Measurements from ENCODE around the gene OR8D2.

The OR8D2 gene

GRCh38 chr11:124320097-124320496 lies at the start of gene OR8D2:
OR8D2 (minus strand) TSS chr11:124320197; CDS start chr11:124320197, 0 bp downstream.
- no peak for DNase-seq (ENCODE audit: low read depth)

DNA sequence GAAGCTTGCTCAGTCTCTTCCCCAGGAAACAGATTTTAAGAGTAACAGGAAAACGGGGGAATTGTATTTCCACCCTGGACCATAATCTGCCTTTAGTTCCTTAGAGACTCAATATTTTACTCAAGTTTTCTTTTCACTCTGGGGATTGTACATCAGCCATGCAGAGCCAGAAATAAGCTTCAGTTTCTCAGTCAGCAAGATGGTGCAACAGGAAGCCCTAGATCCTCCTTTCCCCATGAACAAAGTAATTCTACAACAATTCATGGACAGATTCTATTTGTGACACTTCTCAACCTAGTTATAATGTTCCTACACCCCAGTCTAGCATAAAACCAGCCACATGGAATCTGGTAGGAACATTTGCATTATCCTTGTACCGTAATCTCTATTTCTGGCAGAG lies 39.6 kb upstream of the OR8D2 start:
- no peak for DNase-seq (ENCODE audit: low read depth)

DNA sequence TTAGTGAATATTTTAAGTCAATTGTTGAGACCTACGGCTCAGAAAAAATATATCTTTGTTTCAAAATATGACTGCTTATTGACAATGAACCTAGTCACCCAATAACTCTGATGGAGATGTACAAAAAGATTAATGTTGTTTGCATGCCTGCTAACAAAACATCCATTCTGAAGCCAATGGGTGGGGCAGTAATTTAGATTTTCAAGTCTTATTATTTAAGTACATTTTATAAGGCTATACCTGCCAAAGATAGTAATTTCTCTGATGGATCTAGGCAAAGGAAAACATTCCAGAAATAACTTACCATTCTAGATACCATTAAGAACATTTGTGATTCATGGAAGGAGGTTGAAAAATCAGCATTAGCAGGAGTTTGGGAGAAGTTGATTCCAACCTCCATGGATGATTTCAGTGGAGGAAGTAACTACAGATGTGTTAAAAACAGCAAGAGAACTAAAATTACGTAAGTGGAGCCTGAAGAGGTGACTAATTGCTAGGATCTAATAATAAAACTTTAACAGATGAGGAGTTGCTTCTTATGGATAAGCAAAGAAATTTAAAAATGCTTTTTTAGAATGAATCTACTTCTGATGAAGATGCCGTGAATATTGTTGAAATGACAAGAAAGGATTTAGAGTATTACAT lies 26.4 kb upstream of the OR8D2 start:
- DNase-seq (ENCODE audit: low read depth), result no peak

DNA sequence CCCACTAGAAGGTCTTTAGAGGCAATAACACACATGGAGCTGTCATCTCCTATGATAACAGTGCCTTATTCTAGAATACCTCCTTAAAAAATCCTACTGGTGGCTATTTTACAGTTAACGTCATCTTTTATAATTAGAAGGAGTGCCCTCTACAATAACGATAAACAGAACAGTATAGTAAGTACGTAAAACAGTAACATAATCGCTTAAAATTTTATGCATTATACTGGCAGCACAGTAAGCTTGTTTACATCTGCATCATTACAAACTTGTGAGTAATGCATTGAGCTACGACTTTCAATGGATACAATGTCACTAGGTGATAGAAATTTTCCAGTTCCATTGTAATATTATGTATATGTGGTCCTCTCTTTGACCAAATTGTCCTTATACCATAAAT lies 24.3 kb upstream of the OR8D2 start:
- no peak for DNase-seq (ENCODE audit: low read depth)

DNA sequence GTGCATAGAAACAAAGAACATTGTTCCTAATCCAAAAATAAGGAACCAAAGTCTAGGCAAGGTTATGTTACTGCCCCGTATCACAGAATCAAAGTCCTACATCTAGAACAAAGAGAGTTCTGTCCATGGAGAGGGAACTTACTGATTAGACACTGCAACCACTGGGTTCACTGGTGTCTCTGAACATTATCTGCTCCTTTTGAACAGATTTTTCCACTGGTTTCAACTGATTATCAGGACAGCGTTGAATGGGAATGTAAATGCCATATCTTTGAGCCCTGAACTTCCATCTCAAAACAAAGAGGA lies 20.1 kb upstream of the OR8D2 start:
- no peak for DNase-seq (ENCODE audit: low read depth)

DNA sequence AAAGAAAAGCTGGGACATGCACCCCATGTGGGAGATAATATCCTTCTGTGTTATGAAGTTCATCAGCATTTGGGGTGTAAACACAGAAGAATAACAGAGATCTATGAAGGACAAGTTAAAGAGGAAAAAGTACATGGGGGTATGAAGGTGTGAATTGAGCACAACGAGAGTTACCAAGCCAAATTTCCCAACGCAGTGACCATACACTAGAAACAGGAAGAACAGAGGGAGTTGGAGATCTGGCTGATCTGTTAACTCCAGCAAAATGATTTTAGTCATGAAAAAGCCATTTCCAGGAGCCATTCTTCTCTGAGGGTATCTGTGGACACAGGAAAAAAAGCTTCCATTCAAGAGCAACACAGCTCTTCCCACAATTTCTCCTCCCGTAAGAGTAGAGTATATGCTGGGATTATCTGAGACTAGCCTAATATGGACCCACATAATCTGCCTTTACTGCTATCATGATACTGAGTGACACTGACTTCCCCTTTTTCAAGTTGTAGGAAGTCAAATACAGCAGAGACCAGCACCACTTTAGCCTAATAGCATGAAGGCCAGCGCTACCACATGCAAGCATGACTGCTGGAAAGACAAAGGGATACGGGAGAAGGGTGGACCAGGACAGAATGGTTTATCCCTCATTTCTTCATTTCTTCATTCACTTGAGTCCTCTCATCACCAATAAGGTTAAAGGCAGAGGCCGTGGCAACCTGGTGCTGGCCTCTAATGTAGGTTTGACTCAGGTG lies 19.6 kb upstream of the OR8D2 start:
- DNase-seq (ENCODE audit: low read depth), result no peak

GRCh38 chr11:124331873-124332272 lies 11.9 kb upstream of the OR8D2 start:
- DNase-seq (ENCODE audit: low read depth), result no peak

GRCh38 chr11:124329787-124330478 lies 9.9 kb upstream of the OR8D2 start:
- DNase-seq (ENCODE audit: low read depth), result no peak

GRCh38 chr11:124327775-124328174 lies 7.8 kb upstream of the OR8D2 start:
- DNase-seq (ENCODE audit: low read depth), result no peak

- DNase-seq (ENCODE audit: low read depth), result no peak
These were observed 2.4 kb upstream of the OR8D2 start for GRCh38 chr11:124322356-124322755.

DNA sequence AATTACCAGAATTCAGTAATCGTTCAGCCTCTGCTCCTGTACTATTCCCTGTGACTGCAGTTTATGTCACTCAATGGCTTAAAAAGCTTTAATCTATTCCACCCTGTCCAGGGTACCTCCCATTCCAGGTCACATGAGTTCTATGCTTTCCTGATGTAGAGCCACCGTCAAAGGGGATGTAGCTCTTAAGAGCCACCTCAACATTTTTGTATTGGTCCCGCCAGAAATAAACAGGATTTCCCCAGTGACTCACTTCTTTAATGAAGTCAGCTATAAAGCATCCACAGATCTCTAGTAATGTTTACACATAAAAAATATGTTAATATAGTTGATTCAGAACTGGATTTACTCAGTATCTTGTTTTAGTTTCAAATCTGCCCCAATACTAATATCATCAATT lies 4.9 kb downstream of the OR8D2 start:
- no peak for DNase-seq (ENCODE audit: low read depth)

DNA sequence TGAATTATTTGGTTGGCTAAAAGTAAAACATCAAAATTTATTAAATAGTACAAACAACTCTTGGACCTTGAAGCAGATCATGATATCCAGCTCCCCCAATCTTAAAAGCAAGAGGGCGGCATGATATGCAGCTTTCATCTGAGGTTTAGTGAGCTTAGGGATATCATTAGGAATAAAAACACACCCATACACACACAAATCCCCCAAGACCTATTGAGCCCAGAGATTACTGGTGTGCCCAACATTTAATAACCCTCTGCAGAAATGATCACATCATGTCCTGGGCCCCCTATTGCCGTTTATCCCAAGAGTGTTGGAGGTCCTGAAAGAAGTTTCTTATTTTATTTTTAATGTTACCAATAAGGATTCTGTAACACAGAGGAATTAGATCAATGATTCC lies 6.1 kb downstream of the OR8D2 start, which contains the start of gene OR8D1:
Gene OR8D1 (minus strand): TSS at position 101 of the 400 bp plus-strand sequence. CDS start 3,183 bp downstream, outside the sequence.
- DNase-seq (ENCODE audit: low read depth), result no peak

DNA sequence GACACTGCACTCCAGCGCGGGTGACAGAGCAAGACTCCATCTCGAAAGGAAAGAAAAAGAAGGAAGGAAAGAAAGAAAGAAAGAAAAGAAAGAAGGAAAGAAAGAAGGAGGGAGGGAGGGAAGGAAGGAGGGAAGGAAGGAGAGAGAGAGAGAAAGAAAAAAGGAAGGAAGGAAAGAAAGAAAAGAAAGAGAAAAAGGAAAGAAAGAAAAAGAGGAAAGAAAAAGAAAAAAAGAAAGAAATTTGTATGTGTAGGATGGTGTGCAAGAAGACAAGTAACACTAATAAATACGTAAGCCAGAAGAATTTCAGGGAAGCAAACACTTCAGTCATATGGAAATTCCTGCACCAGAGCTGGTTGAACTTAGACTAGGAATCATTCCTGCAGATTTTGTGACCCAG lies 6.9 kb downstream of the OR8D2 start:
- DNase-seq (ENCODE audit: low read depth), result no peak

- no peak for DNase-seq (ENCODE audit: low read depth)
These were observed 8.3 kb downstream of the OR8D2 start for GRCh38 chr11:124311670-124312069.

GRCh38 chr11:124311269-124311668 lies 8.7 kb downstream of the OR8D2 start:
- DNase-seq (ENCODE audit: low read depth), result no peak

DNA sequence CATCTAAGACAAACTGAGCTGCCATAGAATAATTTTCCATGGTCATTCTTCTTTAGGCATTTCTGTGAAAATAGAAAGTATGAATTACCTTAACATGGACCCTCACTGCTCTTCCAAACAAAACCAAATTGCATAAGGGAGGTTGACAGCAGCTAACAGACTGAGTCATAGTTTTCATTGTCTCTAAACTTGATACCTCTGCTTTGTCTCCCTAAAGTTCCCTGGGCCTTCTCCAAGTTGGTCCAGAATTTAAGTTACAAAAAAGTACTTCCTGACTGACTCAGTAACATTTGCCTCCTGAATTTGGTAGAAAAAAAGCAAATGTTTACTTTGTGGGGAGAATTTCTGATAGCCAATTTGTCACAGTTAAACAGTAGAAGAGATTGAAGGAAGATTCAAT lies 9.3 kb downstream of the OR8D2 start:
- no peak for DNase-seq (ENCODE audit: low read depth)

DNA sequence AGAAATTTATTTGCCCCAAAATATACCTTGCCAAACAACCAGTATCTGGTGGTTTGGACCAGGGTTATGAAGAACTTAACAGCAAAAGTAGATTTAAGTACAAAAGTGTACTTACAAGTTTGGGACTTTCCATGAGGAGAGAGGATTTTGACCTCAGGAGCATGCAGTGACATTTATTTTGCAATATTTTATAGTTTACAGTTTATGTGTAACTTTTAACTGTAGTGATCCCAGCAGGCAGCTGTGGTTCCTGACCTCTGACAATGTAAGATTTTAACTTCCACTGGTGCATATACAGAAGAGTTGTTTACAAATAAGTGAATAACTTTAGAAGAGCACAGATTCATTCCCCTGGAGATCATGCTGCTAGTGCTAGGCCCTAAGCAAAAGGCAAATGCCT lies 12.9 kb downstream of the OR8D2 start:
- DNase-seq (ENCODE audit: low read depth), result no peak

- DNase-seq (ENCODE audit: low read depth), result no peak
These were observed 17.5 kb downstream of the OR8D2 start for GRCh38 chr11:124302347-124303125.

DNA sequence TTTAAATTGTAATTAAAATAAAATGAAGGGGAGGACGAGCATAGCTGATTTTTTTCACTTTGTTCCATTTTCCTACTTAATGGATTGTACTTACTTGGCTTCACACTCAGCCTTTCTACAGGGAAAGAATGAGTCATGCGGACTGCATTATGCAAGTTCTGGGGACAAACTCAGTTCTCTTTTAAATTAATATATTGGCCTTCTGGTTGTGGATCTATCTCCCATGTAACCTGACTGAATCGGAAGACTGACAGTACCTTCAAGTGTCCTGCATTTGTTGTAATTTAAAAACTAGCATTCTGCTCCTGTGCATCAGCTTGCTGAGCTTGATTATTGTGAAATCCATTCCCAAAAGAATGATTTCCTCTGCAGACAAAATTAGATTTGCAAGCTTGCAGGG lies 18.4 kb downstream of the OR8D2 start:
- DNase-seq (ENCODE audit: low read depth), result no peak

DNA sequence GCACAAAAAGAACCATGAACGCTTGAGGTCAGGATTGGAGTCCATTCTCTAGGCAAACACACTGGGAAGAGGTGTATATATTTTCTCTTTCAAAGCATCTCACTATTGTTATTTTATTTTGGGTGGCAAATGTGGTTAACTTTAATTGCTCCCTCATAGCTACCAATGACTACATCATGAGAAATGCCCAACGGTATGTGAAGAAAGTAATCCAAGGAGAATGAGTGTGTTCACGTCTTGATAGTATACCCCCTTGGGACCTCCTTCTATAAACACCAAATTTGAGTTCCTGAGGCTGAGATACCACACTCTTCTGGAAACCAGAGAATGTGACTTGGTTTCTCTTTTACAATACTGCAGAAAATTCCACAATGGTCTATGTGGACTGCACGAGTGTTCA lies 22.1 kb downstream of the OR8D2 start:
- DNase-seq (ENCODE audit: low read depth), result no peak

- no peak for DNase-seq (ENCODE audit: low read depth)
These were observed 24.0 kb downstream of the OR8D2 start for GRCh38 chr11:124296016-124296415.

- DNase-seq (ENCODE audit: low read depth), result no peak
These were observed 25.3 kb downstream of the OR8D2 start for GRCh38 chr11:124294687-124295086.

All from HS-27A (cell line).